ENCODE results near the gene GFY. TPM values are rescaled to one million over a fixed set of nuclear protein-coding genes. Genes with fewer than 3 reads are reported as not detected.
A peak's percentile ranks its signal among the peaks of the same experiment; 100 is the strongest.

Gene GFY
- total RNA-seq, 2 experiments from 2014 or later, result not detected

- Mint-ChIP-seq H3K9me3 (no peaks in the 10 kb centered on the region), H3K36me3 (ENCODE audit: low read depth) (no peaks in the 10 kb centered on the region), H3K4me3 (no peak overlapping the region), H3K27ac (no peak overlapping the region), H3K4me1 (ENCODE audit: low read depth) (peaks cover 34% of the 10 kb centered on the region), H3K27me3 (peaks cover 85% of the 10 kb centered on the region)
- CTCF ChIA-PET, result interaction anchor here (0.9 to 2.4 kb wide), 3 partner anchors 9 to 38 kb away, joined by 3 to 6 read pairs (median 4); no protein-coding TSS in a partner anchor
- ATAC-seq, result no peak
- no peak for DNase-seq
- TF ChIP-seq CTCF (IDR thresholded peaks at IDR 0.05), result no peak
- intact Hi-C loops (cut with micrococcal nuclease), result no loop called here
- POLR2A ChIA-PET, result interaction anchor here (1.0 to 1.9 kb wide), 2 partner anchors 10 to 97 kb away, joined by 4 to 7 read pairs; no protein-coding TSS in a partner anchor
Measured at GRCh38 chr19:49430172-49430677, 5.0 kb downstream of the GFY start.

GRCh38 chr19:49430678-49431329 lies 5.6 kb downstream of the GFY start:
- H3K4me1 Mint-ChIP-seq (ENCODE audit: low read depth), result peaks cover 32% of the 10 kb centered on the region
- intact Hi-C loops (cut with micrococcal nuclease), result no loop called here
- H3K36me3 Mint-ChIP-seq (ENCODE audit: low read depth), result no peaks in the 10 kb centered on the region
- no peak overlapping the region for H3K4me3 Mint-ChIP-seq
- DNase-seq, result peak; percentile 66
- no peaks in the 10 kb centered on the region for H3K9me3 Mint-ChIP-seq
- peak; percentile 30 for TF ChIP-seq CTCF (IDR thresholded peaks at IDR 0.05)
- ATAC-seq, result peak; percentile 43
- peaks cover 85% of the 10 kb centered on the region for H3K27me3 Mint-ChIP-seq
- H3K27ac Mint-ChIP-seq, result no peak overlapping the region
- ChIA-PET POLR2A (interaction anchor here (1.9 kb wide), 1 partner anchor 98 kb away, joined by 7 read pairs; no protein-coding TSS in a partner anchor), CTCF (interaction anchor here (0.9 to 2.4 kb wide), 3 partner anchors 10 to 115 kb away, joined by 3 to 6 read pairs (median 4); no protein-coding TSS in a partner anchor)

GRCh38 chr19:49431330-49431749 lies 6.2 kb downstream of the GFY start:
- Mint-ChIP-seq H3K36me3 (ENCODE audit: low read depth) (no peaks in the 10 kb centered on the region), H3K4me1 (ENCODE audit: low read depth) (peaks cover 34% of the 10 kb centered on the region), H3K9me3 (no peaks in the 10 kb centered on the region), H3K27ac (no peak overlapping the region), H3K4me3 (no peak overlapping the region), H3K27me3 (peaks cover 85% of the 10 kb centered on the region)
- DNase-seq (peak; percentile 40), ATAC-seq (no peak)
- POLR2A ChIA-PET, result interaction anchor here (0.6 to 1.0 kb wide), 2 partner anchors 34 to 552 kb away, joined by 3 to 4 read pairs; no protein-coding TSS in a partner anchor
- TF ChIP-seq CTCF (IDR thresholded peaks at IDR 0.05), result no peak
- CTCF ChIA-PET, result interaction anchor here (1.2 to 2.4 kb wide), 2 partner anchors 10 to 116 kb away, joined by 4 to 6 read pairs; no protein-coding TSS in a partner anchor
- intact Hi-C loops (cut with micrococcal nuclease), result no loop called here

GRCh38 chr19:49432141-49433073 lies 7.2 kb downstream of the GFY start:
- Mint-ChIP-seq H3K36me3 (ENCODE audit: low read depth) (no peaks in the 10 kb centered on the region), H3K9me3 (no peaks in the 10 kb centered on the region), H3K4me3 (no peak overlapping the region), H3K27ac (no peak overlapping the region), H3K27me3 (peaks cover 84% of the 10 kb centered on the region), H3K4me1 (ENCODE audit: low read depth) (peaks cover 26% of the 10 kb centered on the region)
- peak; percentile 57 for ATAC-seq
- CTCF ChIA-PET, result interaction anchor here (1.2 kb wide), 1 partner anchor 117 kb away, joined by 4 read pairs; no protein-coding TSS in a partner anchor
- intact Hi-C loops (cut with micrococcal nuclease), result no loop called here
- POLR2A ChIA-PET, result interaction anchor here (0.6 to 1.0 kb wide), 2 partner anchors 33 to 554 kb away, joined by 3 to 4 read pairs; no protein-coding TSS in a partner anchor
- no peak for TF ChIP-seq CTCF (IDR thresholded peaks at IDR 0.05)
- DNase-seq, result peak; percentile 56
